Right ventricle myocardium inferior (tissue), 1 donor: ENCODE measurements around the gene STX3. TPM values are rescaled to one million over a fixed set of nuclear protein-coding genes. Genes with fewer than 3 reads are reported as not detected.
"Not testable (repeated sequence)": the region's sequence is repeated elsewhere in the genome, so short reads cannot be mapped to it uniquely, and the experiment has no call there.

Experiments
- ATAC-seq: fragments of 200-7000 bp; cut with Tn5 transposase; one replicate; pipeline ENCODE4 v1.9.1; 2020; ENCODE audit warnings: mild to moderate bottlenecking, moderate library complexity
- DNase-seq: peaks from one replicate; pipeline ENCODE4 v3.0.0; 2021; ENCODE audit errors: missing footprints
- intact Hi-C: fragments of 100-400 bp; cut with DNase I; formaldehyde crosslinking; loops from one replicate; pipeline ENCODE4 v1.11.0; 2022
- total RNA-seq: library from RNA; stranded (reverse); fragmentation: NEBNext Ultra II Directional; extraction: Animal tissue kit (Norgen Biotek cat#: 25700); gene quantifications from one replicate; pipeline ENCODE4 v1.2.1, GENCODE V29; 2021
- donor health status: DM: no; HTN: yes; CAD: no; lungs with severe emphysema.

STX3 gene
- total RNA-seq, 1 donor from 2014 or later: 8.4 TPM

DNA sequence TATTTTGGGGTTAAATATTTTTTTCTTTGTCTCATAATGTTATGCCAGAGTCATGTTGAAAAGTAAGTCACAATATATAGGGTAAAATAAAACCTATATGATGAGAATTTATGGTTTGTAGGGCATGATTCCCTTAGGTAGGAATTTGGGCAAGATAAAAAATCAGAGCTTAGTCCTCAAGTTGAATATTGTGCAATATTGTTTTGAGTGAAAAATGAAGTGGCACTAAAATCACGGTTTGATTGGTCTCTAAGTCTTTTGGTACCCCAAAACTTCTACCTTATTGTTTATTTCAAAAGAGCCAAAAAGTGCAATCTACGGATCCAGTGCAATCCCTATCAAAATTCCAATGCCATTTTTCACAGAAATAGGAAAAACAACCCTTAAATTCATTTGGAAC, 57.0 kb downstream of the STX3 start:
- intact Hi-C loops: no loop called here
- ATAC-seq (no peak), DNase-seq (no peak)

DNA sequence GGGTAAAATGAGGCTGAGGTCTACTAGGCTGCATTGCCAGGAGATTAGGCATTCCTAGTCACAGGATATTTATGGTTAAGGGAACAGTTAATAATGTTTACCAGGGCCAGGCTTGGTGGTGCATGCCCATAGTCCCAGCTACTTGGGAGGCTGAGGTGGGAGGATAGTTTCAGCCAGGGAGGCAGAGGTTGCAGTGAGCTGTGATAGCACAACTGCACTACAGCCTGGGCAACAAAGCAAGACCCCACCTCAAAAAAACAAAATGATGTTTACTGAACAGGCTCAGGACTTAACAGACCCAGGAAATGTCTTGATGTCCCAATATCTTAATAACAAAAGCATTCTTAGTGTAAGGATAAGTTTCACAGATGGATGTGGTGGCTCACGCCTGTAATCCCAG, 58.2 kb downstream of the STX3 start:
- DNase-seq (no peak), ATAC-seq (no peak)
- intact Hi-C loops: no loop called here

DNA sequence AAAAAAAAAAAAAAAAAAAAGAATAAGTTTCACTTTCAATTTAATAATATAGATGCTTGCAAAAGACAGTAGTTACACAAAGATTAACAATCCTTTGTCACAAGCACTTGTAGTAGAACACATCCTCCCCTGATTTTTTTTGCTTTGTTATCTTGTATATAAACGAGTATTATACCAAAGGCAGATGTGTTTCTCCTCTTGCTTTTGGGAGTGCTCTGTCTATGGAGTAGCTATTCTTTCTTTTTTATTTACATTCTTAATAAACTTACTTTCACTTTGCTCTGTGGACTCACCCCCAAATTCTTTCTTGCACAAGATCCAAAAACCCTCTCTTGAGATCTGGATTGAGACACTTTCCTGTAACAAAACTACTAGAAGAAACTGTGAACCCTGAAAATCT, 58.8 kb downstream of the STX3 start:
- DNase-seq: no peak
- ATAC-seq: no peak
- intact Hi-C loops: no loop called here

DNA sequence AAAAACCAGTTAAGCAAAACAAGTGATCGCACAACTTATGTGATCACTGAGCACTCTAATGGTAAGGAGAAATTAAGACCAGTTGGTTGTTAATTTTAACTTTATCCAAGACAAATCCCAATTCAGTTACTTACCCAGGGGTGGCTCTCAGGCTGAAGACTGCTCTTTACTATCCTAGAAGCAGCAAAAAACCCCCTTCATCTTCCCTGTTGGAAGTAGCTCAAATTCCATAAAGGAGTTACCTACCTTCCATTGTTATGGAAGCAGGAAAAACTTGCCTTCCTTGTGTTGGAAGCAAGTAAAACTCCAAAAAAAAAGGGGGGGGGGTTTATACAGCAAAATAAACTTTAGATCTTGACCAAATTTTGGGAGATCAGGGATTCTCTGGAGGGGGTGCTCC, 60.6 kb downstream of the STX3 start:
- intact Hi-C loops: no loop called here
- ATAC-seq (no peak), DNase-seq (no peak)

DNA sequence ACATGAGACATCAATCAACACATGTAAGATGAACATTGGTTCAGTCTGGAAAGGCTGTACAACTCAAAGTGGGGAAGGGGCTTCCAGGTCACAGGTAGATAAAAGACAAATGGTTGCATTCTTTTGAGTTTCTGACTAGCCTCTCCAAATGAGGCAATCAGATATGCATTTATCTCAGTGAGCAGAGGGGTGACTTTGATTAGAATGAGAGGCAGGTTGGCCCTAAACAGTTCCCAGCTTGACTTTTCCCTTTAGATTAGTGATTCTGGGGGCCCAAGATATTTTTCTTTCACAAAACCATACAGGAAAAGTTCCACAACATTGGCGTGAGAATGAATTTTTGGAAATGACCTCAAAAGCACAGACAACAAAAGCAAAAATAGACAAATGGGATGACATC, 61.3 kb downstream of the STX3 start:
- DNase-seq, intact Hi-C loops, ATAC-seq: not testable (repeated sequence)

DNA sequence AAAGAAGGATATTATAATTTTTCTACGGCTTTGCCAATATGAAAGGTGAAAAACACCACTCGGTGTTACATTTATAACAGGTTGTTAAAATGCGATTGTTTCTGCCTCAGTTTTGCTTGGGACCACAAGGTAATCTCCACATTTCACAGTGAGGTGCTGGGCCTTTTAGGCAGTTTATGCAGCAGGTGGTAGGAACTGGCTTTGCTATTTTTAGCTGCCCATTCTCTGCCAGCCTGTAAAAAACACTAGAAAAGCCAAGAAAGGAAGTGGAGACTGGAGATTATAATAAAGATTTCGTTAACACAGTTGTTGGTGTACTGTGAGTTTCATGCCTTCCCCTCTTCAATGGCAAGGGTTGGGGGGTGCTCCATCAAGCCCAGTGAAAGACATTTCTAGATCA, 63.4 kb downstream of the STX3 start:
- DNase-seq: no peak
- intact Hi-C loops: no loop called here
- no peak for ATAC-seq

DNA sequence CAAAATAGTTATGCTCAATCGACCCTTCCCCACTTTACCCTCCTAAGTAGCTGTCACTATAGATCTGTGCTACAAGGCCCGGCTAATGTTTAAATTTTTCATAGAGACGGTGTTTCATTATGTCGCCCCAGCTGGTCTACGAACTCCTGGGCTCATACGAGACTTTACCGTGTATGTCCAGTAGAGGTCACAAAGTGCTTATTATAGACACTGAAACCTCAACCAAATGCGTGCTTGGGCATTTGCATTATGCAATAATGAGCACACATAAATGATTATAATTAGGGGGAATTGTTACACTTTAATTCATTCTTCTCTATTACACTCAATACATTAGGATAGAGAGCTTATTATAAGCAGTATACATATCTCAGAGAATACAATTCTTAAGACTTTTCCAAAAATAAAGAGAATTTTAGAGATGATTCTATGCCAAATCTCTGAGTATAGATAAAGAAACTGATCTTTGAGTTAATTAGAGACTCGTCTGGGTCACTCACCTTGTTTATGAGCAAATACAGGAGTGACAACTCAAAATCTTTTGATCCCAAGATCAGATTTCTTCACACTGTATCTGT, 67.9 kb downstream of the STX3 start:
- intact Hi-C loops: loop anchor here (2.0 to 5.0 kb wide), 3 partner anchors 94 to 369 kb away; no protein-coding TSS in a partner anchor
- DNase-seq (no peak), ATAC-seq (peak; percentile 69)

DNA sequence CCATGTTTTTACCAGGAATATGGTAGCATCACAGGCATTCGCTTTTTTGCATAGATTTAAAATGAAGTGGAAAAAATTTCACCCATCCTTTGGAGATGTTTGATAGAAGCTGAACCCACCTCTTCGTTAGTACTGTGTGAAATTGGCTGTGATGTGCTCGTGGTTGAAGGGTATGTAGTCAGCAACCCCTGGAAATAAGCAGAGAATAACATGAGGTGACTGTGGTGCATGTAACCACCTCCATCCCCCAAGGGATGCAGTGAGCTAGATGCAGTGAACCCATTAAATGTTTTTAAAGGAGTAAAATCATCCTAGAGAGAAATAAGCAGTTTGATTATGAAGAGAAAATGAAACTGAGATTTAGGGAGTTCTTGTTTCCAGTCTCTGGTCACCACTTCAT, 74.2 kb downstream of the STX3 start:
- intact Hi-C loops: no loop called here
- no peak for DNase-seq
- ATAC-seq: no peak

DNA sequence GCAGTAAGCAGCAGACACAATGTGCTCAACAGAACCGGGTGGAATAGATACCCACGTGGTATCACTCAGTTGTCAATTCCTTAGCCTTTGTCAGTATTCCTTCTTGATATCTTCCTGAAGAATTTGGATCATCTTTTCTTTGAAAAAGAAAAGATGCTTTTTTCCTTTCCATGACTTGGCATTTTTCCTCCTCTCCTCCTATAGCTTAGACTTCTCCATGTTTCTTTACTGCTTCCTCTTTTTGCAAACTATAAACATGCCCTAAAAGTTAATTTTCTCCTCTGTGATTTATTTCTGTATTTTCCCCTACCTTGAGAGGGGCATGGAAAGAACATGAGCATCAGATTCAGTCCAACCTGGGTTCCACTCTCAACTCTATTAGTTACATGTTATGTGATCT, 78.4 kb downstream of the STX3 start:
- intact Hi-C loops: no loop called here
- ATAC-seq (no peak), DNase-seq (no peak)

DNA sequence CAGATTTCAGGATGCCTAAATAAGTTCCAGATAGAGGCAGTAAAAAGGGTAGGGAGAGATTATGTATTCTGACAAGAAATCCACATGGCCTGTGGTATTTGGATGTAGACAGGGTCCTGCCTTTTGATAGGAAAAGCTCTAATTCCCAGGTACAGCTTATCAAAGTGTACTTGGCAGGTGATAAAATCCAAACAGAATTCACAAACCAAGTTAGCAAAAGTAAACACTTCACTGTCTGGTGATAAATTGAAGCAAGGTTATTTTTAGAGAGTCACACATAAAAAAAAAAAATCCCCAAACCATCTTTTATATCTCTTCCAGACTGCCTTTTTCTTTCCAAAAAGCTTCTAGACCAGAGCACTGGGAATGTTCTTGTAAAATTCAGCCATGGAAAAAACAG, 84.4 kb downstream of the STX3 start:
- ATAC-seq (no peak), DNase-seq (no peak)
- intact Hi-C loops: no loop called here

DNA sequence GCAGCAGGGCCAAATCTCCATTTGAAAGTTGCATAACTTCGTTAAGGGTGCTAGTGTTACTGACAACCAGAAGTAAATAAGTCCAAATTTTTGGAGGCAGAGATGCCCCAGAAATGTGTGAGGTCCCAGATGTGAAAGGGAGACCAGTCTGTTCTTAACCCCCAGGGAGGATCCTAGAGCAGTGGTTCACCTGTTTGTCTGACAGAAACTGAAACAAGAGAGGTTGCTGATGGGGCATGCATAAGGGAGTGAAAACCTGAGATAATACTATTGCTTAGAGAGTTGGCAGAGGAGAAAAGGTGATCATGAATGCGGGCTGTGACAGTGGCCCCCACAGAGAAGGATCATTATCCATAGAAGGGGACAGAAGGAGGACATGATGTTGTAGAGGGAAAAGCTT, 86.3 kb downstream of the STX3 start:
- intact Hi-C loops: no loop called here
- ATAC-seq: no peak
- no peak for DNase-seq

DNA sequence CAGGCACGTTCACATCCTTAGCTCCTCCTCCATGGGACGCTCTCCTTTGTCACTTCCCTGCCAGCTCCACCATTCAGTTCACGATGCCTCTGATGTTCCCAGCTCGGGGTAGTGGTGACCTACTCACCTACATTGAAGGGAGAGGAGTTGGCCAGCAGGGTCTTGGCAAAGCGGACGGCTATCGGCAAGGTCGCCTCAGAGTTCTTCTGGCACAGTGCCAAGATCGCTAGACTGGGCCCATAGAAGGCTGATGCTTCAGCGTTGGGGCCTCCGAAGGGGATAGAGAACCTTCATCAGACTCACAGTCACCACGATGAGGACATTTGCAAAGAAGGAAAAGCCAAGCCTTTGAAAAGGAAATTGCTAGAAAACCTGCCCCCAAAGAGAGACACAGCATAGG, 87.1 kb downstream of the STX3 start:
- intact Hi-C loops: no loop called here
- no peak for DNase-seq
- no peak for ATAC-seq

DNA sequence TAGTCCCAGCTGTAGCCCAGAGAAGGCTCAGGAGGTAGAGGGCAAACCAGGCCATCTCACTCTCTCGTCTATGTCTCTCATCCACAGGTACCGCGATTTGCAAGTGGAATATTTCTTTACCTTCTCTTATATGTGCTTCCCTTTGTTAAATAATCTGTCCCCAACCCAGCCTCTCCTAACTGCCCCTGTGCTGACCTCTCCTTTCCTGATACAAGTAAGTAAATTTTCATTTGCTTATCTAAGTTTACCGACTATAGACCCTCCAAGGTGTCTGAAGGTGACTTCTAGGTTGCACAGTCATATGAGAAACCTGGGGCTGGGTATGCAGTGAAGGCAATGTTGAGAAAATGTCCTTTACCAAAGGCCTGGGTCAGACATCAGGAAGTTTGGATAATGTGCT, 90.2 kb downstream of the STX3 start, which contains the start of gene CBLIF:
Gene CBLIF (minus strand): TSS at position 101 of the 400 bp plus-strand sequence. CDS start 46 bp downstream, at position 55.
- ATAC-seq: no peak
- DNase-seq: no peak
- intact Hi-C loops: no loop called here

DNA sequence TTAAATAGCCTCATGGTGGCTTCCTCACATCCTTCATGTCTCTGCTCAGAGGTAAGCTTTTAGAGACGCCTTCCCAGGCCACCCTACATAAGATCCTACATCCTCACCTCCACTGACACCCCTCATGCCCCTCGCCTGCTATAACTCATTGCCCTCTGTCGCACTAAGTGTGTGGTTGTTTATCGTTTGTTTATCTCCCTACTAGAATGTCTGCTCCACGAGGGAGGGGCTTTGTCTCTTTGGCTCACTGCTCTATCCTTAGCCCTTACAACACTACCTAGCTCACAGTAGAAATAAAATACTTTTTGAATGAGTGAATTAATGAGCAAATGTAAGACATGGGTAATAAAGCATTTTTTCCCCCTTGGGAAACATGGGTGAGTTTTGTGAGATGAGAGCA, 91.4 kb downstream of the STX3 start:
- no peak for DNase-seq
- ATAC-seq: no peak
- intact Hi-C loops: no loop called here

DNA sequence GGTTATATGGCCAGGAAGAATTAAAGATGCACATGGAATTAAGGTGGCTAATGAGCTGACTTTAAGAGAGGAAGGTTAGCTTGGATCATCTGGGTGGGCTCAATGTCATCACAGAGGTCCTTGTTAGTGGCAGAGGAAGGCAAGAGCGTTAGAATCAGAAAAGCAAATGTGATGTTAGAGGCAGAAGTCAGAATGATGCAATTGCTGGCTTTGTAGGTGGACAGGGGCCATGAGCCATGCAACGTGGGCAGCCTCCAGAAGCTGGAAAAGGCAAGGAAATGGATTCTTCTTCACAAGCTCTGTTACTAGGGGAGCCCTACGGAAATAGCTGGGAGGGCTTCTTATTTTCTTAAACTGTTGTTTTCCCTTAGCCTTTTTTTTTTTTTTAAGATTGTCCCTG, 92.5 kb downstream of the STX3 start:
- intact Hi-C loops: no loop called here
- ATAC-seq (no peak), DNase-seq (no peak)

DNA sequence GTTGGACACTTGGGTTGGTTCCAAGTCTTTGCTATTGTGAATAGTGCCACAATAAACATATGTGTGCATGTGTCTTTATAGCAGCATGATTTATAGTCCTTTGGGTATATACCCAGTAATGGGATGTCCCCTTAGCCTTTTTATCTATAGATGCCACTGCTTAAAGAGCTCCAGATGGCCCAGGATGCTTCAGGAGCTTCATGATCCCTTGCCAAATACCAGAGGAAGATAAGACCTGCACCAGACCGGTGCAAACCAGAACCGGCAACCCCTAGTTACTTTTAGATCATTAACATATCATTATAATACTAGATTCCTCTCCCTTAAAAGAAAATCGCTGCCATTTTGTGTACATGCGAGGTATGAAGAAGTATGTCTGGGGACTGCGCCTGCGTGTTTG, 93.3 kb downstream of the STX3 start:
- DNase-seq, ATAC-seq, intact Hi-C loops: not testable (repeated sequence)

DNA sequence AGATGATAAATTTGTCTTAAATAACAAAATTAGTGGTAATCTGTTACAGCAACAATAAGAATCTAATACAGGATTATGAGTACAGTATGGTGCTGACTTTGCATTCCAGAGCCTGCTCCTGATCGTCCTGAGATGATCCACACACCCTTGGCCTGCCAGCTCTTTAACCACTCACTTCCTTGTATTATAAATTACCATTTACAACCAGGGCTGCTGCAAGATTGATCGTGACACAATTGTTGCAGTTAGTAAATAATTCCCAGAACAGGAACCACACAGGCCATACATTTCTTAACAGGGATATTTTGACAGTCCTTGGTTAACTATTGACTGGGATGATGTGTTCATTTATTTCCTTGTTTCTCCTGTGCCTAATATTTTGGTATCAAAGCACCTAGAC, 94.0 kb downstream of the STX3 start:
- DNase-seq (no peak), ATAC-seq (no peak)
- intact Hi-C loops: no loop called here

DNA sequence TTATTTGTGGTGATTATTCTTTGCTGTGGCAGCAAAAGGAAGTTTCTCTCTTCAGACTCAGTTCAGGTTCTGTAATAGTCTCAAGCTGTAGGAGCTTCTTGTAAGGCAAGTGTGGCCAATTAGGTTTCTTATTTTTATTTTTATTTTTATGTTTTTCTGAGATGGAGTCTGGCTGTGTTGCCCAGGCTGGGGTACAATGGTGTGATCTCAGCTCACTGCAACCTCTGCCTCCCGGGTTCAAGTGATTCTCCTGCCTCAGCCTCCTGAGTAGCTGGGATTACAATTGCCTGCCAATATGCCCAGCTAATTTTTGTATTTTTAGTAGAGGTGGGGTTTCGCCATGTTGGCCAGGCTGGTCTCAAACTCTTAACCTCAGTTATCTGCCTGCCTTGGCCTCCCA, 94.4 kb downstream of the STX3 start:
- ATAC-seq, intact Hi-C loops, DNase-seq: not testable (repeated sequence)

DNA sequence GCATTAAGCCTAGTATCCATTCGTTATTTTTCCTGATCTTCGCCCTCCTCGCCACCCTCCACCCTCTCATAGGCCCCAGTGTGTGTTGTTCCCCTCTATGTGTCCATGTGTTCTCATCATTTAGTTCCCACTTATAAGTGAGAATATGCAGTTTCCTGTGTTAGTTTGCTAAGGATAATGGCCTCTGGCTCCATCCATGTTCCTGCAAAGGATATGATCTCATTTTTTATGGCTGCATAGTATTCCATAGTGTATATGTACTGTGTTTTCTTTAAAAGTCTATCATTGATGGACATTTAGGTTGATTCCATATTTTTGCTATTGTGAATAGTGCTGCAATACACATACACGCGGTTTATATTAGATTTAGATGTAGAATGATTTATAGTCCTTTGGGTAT, 96.2 kb downstream of the STX3 start:
- DNase-seq, intact Hi-C loops, ATAC-seq: not testable (repeated sequence)

DNA sequence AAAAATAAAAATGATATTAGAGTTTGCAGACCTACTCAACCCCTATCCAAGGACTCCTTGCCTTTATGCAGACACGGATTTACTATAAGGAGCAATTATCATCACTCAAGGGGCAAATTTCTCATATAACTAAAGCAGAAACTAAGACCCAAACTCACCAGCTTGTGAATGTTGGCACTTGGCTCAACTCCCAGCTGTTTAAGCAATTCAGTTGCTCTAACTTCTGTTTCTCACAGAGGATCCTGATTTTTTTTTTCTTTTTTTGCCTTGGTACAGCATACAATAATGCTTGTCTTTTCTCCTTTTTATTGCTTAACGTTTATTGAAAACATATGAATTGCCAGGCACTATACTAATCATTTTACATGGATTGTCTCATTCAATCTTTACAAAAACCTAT, 99.7 kb downstream of the STX3 start:
- no peak for ATAC-seq
- no peak for DNase-seq
- intact Hi-C loops: no loop called here
